ENCODE results near the gene KLK11.

DNA sequence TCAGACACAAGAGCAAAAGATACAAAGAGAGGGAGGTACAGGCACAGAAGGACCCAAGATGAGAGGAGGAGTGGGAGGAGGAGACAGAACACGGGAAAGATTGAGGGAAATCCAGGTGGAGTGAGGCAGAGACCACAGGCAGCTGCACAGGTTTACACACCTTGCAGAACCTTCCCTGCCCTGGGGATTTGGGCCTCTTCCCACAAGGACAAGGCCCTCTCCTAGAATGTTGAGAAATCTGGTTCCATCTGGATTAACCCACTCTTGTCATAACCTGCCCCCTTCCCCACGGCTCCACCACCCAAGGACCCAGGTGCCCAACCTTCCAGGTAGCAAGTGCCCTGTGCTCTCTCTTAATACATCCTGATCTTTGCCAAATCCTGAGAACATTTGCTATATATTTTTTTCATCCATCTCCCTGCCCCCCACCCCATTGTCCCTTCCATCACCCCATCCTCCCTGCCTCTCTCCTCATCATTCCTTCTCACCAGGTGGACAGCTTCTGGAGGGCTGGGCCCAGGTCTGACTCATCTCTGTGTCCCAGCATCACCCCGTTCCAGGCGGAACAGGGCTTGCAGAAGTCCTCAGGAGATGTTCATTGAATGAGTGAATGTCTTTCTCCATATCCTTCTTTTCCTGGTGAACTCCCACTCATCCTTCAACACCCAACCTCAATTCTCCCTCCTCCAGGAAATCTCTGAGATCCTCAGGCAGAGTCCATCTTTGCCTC is 16.2 kb downstream of the KLK11 start:
- TF ChIP-seq POLR2AphosphoS5 (IDR thresholded peaks at IDR 0.05; ENCODE audit: low read depth, low read length) (no peak), PAX5 (IDR thresholded peaks at IDR 0.05; ENCODE audit: insufficient read depth, low read length, severe bottlenecking) (no peak), POLR2A (IDR thresholded peaks at IDR 0.05; ENCODE audit: low read depth, low read length) (no peak), TAF1 (IDR thresholded peaks at IDR 0.05; ENCODE audit: low read depth, low read length) (no peak), SPI1 (IDR thresholded peaks at IDR 0.05; ENCODE audit: low read depth, low read length) (no peak), POU2F2 (IDR thresholded peaks at IDR 0.05; ENCODE audit: low read depth, low read length) (no peak)
